HCT116 (cell line): ENCODE results near the gene RGPD3. TPM values are rescaled to one million over a fixed set of nuclear protein-coding genes. Genes with fewer than 3 reads are reported as not detected.

Experiments
- ATAC-seq: fragments of 200-7000 bp; cut with Tn5 transposase; 2 replicates; pipeline ENCODE4 v1.9.1; 2020; ENCODE audit warnings: mild to moderate bottlenecking, moderate library complexity
- BruUV-seq: library from RNA; stranded (reverse); fragments of 400-500 nt; replicated peaks from 2 replicates; lab custom pipeline; 2021; lab: Mats Ljungman, UMichigan
- CTCF ChIA-PET: fragments of 300-600 bp; sonication (Branson Sonifier 250); formaldehyde crosslinking; loops from one replicate; lab custom pipeline; 2021; ENCODE audit warnings: antibody characterized with exemption; lab: Charles Lee
- POLR2A ChIA-PET: fragments of 300-600, 350-600 bp; sonication (Branson Sonifier 250); formaldehyde crosslinking; loops from one replicate; lab custom pipeline; 2021; ENCODE audit warnings: antibody characterized with exemption; lab: Charles Lee
- RAD21 ChIA-PET, 2 experiments: fragments of 300-600 bp; sonication (Branson Sonifier 250); formaldehyde crosslinking; loops; one replicate each; lab custom pipeline; 2023; ENCODE audit warnings: low total read pairs in 2 of 2; ENCODE audit not compliant: uncharacterized antibody in 2 of 2, unreplicated experiment in 2 of 2, low non-redundant PET in 1 of 2; lab: Charles Lee
- DNase-seq: peaks from one replicate; pipeline ENCODE4 v3.0.0-alpha.2; 2010; ENCODE audit warnings: low read depth, low spot score
- H2AFZ ChIP-seq: fragments of 200-600 bp; shearing (Covaris generic), sonication (generic); 2 replicates; pipeline ENCODE4 v1.6.1; 2017; ENCODE audit warnings: low read depth, mixed run types, mixed read lengths, antibody characterized with exemption, low read length; ENCODE audit not compliant: poor library complexity, severe bottlenecking
- H3K27ac ChIP-seq: 2 replicates; pipeline ENCODE4 v1.5.1; 2012; ENCODE audit warnings: low read depth, low read length
- H3K27me3 ChIP-seq: fragments of 200-600 bp; sonication (generic); 2 replicates; pipeline ENCODE4 v1.6.1; 2016; ENCODE audit warnings: mixed run types, low read length, mixed read lengths; ENCODE audit not compliant: insufficient read depth
- H3K36me3 ChIP-seq, 2 experiments: fragments of 200-500 bp in 1 of 2; fragments of 200-600 bp in 1 of 2; sonication (Bioruptor generic) in 1 of 2; sonication (generic) in 1 of 2; 2 replicates each; pipeline versions ENCODE4 v1.5.1 to v1.6.1; 2014 to 2016; ENCODE audit warnings: low read length in 2 of 2, inconsistent platforms in 1 of 2, mixed read lengths in 1 of 2, mixed run types in 1 of 2; ENCODE audit not compliant: insufficient read depth in 2 of 2, control insufficient read depth in 1 of 2
- H3K4me1 ChIP-seq, 2 experiments: fragments of 200-600 bp in 1 of 2; sonication (generic) in 1 of 2; 2 replicates each; pipeline versions ENCODE4 v1.5.1 to v1.6.1; 2012 to 2017; ENCODE audit warnings: low read length in 2 of 2, inconsistent platforms in 1 of 2, mild to moderate bottlenecking in 1 of 2, mixed read lengths in 1 of 2, mixed run types in 1 of 2, moderate library complexity in 1 of 2; ENCODE audit not compliant: insufficient read depth in 2 of 2, control insufficient read depth in 1 of 2
- H3K4me2 ChIP-seq: fragments of 200-600 bp; sonication (generic); 2 replicates; pipeline ENCODE4 v1.6.1; 2017; ENCODE audit warnings: mixed run types, low read length, mixed read lengths
- H3K4me3 ChIP-seq, 2 experiments: fragments of 200-600 bp in 1 of 2; sonication (generic) in 1 of 2; replicated peaks in 1 of 2; 2 replicates each; pipeline ENCODE4 v1.5.1; 2011 to 2016; ENCODE audit warnings: low read length in 2 of 2, control low read depth in 1 of 2, low read depth in 1 of 2, mild to moderate bottlenecking in 1 of 2, mixed read lengths in 1 of 2, mixed run types in 1 of 2
- H3K79me2 ChIP-seq: fragments of 200-600 bp; sonication (generic); 2 replicates; pipeline ENCODE4 v1.6.1; 2017; ENCODE audit warnings: mild to moderate bottlenecking, mixed run types, low read length, moderate library complexity, mixed read lengths; ENCODE audit not compliant: insufficient read depth
- H3K9ac ChIP-seq: fragments of 200-600 bp; sonication (generic); 2 replicates; pipeline ENCODE4 v1.6.1; 2016; ENCODE audit warnings: low read length, mixed read lengths
- H3K9me2 ChIP-seq: fragments of 200-600 bp; sonication (generic), shearing (Covaris generic); 2 replicates; pipeline ENCODE4 v1.6.1; 2017; ENCODE audit warnings: mixed run types, mild to moderate bottlenecking, moderate library complexity; ENCODE audit not compliant: insufficient read depth
- H3K9me3 ChIP-seq, 2 experiments: fragments of 200-500 bp in 1 of 2; fragments of 200-600 bp in 1 of 2; sonication (Bioruptor generic) in 1 of 2; sonication (generic) in 1 of 2; 2 replicates each; pipeline ENCODE4 v1.6.1; 2014 to 2017; ENCODE audit warnings: low read length in 2 of 2, mixed read lengths in 2 of 2, inconsistent platforms in 1 of 2, low read depth in 1 of 2, mild to moderate bottlenecking in 1 of 2, mixed run types in 1 of 2, moderate library complexity in 1 of 2; ENCODE audit not compliant: control insufficient read depth in 1 of 2, insufficient read depth in 1 of 2
- H4K20me1 ChIP-seq: fragments of 200-600 bp; sonication (generic), shearing (Covaris generic); 2 replicates; pipeline ENCODE4 v1.6.1; 2017; ENCODE audit warnings: mixed run types, mild to moderate bottlenecking, moderate library complexity; ENCODE audit not compliant: insufficient read depth
- ATF3 ChIP-seq: IDR thresholded peaks from 2 replicates; pipeline ENCODE4 v1.6.1; 2012
- CEBPB ChIP-seq: IDR thresholded peaks from 2 replicates; pipeline ENCODE4 v1.6.1; 2012; ENCODE audit warnings: low read depth
- CTCF ChIP-seq, 3 experiments: fragments of 200-600 bp in 1 of 3; sonication (generic) in 1 of 3; IDR thresholded peaks in 2 of 3; conservative IDR thresholded peaks in 1 of 3; 2 replicates each; pipeline ENCODE4 v1.5.1; 2012 to 2017; ENCODE audit warnings: low read depth in 2 of 3, low read length in 2 of 3, antibody characterized with exemption in 1 of 3, borderline replicate concordance in 1 of 3, control low read depth in 1 of 3, mild to moderate bottlenecking in 1 of 3, mixed read lengths in 1 of 3, mixed run types in 1 of 3, moderate library complexity in 1 of 3; ENCODE audit not compliant: insufficient read depth in 1 of 3
- EGR1 ChIP-seq: IDR thresholded peaks from 2 replicates; pipeline ENCODE4 v1.6.1; 2012; ENCODE audit warnings: low read depth
- ELF1 ChIP-seq: IDR thresholded peaks from 2 replicates; pipeline ENCODE4 v1.6.1; 2012; ENCODE audit warnings: low read depth, borderline replicate concordance
- EZH2 ChIP-seq: fragments of 200-600 bp; sonication (generic); IDR thresholded peaks from 2 replicates; pipeline ENCODE4 v1.6.1; 2017; ENCODE audit warnings: antibody characterized with exemption, mixed run types
- FOSL1 ChIP-seq: IDR thresholded peaks from 2 replicates; pipeline ENCODE4 v1.6.1; 2012; ENCODE audit warnings: low read depth
- JUND ChIP-seq: IDR thresholded peaks from 2 replicates; pipeline ENCODE4 v1.6.1; 2012
- POLR2A ChIP-seq: IDR thresholded peaks from 2 replicates; pipeline ENCODE4 v1.7.0; 2011; ENCODE audit warnings: borderline replicate concordance; ENCODE audit not compliant: insufficient read depth, insufficient read length; ENCODE audit errors: extremely low read depth
- POLR2AphosphoS5 ChIP-seq: IDR thresholded peaks from 2 replicates; pipeline ENCODE4 v1.6.1; 2011; ENCODE audit warnings: mild to moderate bottlenecking, low read depth, low read length, moderate library complexity
- REST ChIP-seq: IDR thresholded peaks from 2 replicates; pipeline ENCODE4 v1.6.1; 2012; ENCODE audit warnings: low read depth
- SIN3A ChIP-seq: IDR thresholded peaks from 2 replicates; pipeline ENCODE4 v1.6.1; 2012; ENCODE audit warnings: low read depth
- YY1 ChIP-seq: IDR thresholded peaks from 2 replicates; pipeline ENCODE4 v1.6.1; 2011; ENCODE audit warnings: low read length, low read depth, moderate library complexity, mild to moderate bottlenecking; ENCODE audit not compliant: insufficient replicate concordance; ENCODE audit errors: extremely low read depth
- ZBTB33 ChIP-seq: IDR thresholded peaks from 2 replicates; pipeline ENCODE4 v1.6.1; 2011; ENCODE audit warnings: mild to moderate bottlenecking, low read length, moderate library complexity; ENCODE audit not compliant: insufficient replicate concordance; ENCODE audit errors: extremely low read depth
- intact Hi-C: fragments of 100-400 bp; cut with micrococcal nuclease; formaldehyde crosslinking; loops from 2 replicates; pipeline ENCODE4 v1.10.0; 2022
- total RNA-seq: library from RNA; stranded (reverse); gene quantifications from one replicate; pipeline ENCODE4 v1.2.1, GENCODE V29; 2021; ENCODE audit not compliant: unreplicated experiment

RGPD3 gene
- total RNA-seq, 1 experiment from 2014 or later = 0.15 TPM

GRCh38 chr2:106350980-106351379, 117.2 kb downstream of the RGPD3 start:
- CTCF ChIA-PET = no interaction called here
- H3K4me3 ChIP-seq = no peak overlapping the region
- TF ChIP-seq CTCF (IDR thresholded peaks at IDR 0.05 in 2 of 3, conservative IDR thresholded peaks at IDR 0.05 in 1 of 3; ENCODE audit: borderline replicate concordance in 1 of 3, insufficient read depth in 1 of 3, low read depth in 2 of 3, low read length in 2 of 3) (no peak), YY1 (no peak), POLR2AphosphoS5 (no peak), FOSL1 (no peak), JUND (no peak), SIN3A (no peak), POLR2A (no peak), REST (no peak), EGR1 (no peak), ELF1 (no peak), CEBPB (no peak), EZH2 (no peak), ZBTB33 (no peak), ATF3 (no peak)
- intact Hi-C loops = no loop called here
- H3K4me1 ChIP-seq = no peaks in the 10 kb centered on the region
- H3K9ac ChIP-seq = no peak overlapping the region
- no peaks in the 10 kb centered on the region for H3K79me2 ChIP-seq
- no peaks in the 10 kb centered on the region for H3K9me2 ChIP-seq
- BruUV-seq = no TSS peak
- 0 out of 2 replicates have a peak, but pooled peaks cover 2% of the 10 kb centered on the region for H3K27me3 ChIP-seq
- no peaks in the 10 kb centered on the region for H4K20me1 ChIP-seq
- H3K9me3 ChIP-seq = no peaks in the 10 kb centered on the region
- ATAC-seq (no peak), DNase-seq (no peak)
- POLR2A ChIA-PET = no interaction called here
- no peak overlapping the region for H3K27ac ChIP-seq
- H3K36me3 ChIP-seq = no peaks in the 10 kb centered on the region
- no peak overlapping the region for H2AFZ ChIP-seq
- RAD21 ChIA-PET = no interaction called here
- H3K4me2 ChIP-seq = no peak overlapping the region
